DND-41 (cell line): ENCODE measurements around the gene UBR3.

Source experiments
- ATAC-seq: fragments of 200-7000 bp; cut with Tn5 transposase; 3 replicates; pipeline ENCODE4 v1.9.1; 2021; ENCODE audit warnings: low read depth; ENCODE audit not compliant: insufficient read depth
- DNase-seq: peaks from one replicate; pipeline ENCODE4 v3.0.0-alpha.2; 2020
- H2AFZ ChIP-seq: 2 replicates; pipeline ENCODE4 v1.6.0; 2012; ENCODE audit warnings: low read depth, low read length
- H3K27ac ChIP-seq: 2 replicates; pipeline ENCODE4 v1.5.1; 2012; ENCODE audit warnings: low read length, inconsistent platforms
- H3K27me3 ChIP-seq: fragments of 200-600 bp; sonication (generic); 2 replicates; pipeline ENCODE4 v1.6.0; 2012; ENCODE audit warnings: low read length, mild to moderate bottlenecking, inconsistent platforms; ENCODE audit not compliant: insufficient read depth, poor library complexity
- H3K36me3 ChIP-seq: 2 replicates; pipeline ENCODE4 v1.5.1; 2012; ENCODE audit warnings: low read length, inconsistent platforms; ENCODE audit not compliant: insufficient read depth
- H3K4me1 ChIP-seq: 2 replicates; pipeline ENCODE4 v1.5.1; 2012; ENCODE audit warnings: mild to moderate bottlenecking, low read length; ENCODE audit not compliant: insufficient read depth
- H3K4me2 ChIP-seq: 2 replicates; pipeline ENCODE4 v1.6.0; 2012; ENCODE audit warnings: mild to moderate bottlenecking, moderate library complexity, low read length, inconsistent platforms; ENCODE audit not compliant: insufficient read depth
- H3K4me3 ChIP-seq, 2 experiments: fragments of 200-600 bp in 1 of 2; shearing (Covaris generic) in 1 of 2; 2 replicates each; pipeline ENCODE4 v1.5.1; 2012 to 2016; ENCODE audit warnings: inconsistent platforms in 2 of 2, low read length in 2 of 2, mild to moderate bottlenecking in 2 of 2, low read depth in 1 of 2, moderate library complexity in 1 of 2
- H3K79me2 ChIP-seq: 2 replicates; pipeline ENCODE4 v1.6.0; 2012; ENCODE audit warnings: low read length, inconsistent platforms; ENCODE audit not compliant: insufficient read depth
- H3K9ac ChIP-seq: 2 replicates; pipeline ENCODE4 v1.6.0; 2012; ENCODE audit warnings: low read depth, mild to moderate bottlenecking, inconsistent platforms, low read length, moderate library complexity
- H3K9me3 ChIP-seq: 2 replicates; pipeline ENCODE4 v1.5.1; 2012; ENCODE audit warnings: low read length, moderate library complexity, mild to moderate bottlenecking, inconsistent platforms; ENCODE audit not compliant: insufficient read depth, severe bottlenecking
- H4K20me1 ChIP-seq: 2 replicates; pipeline ENCODE4 v1.6.0; 2012; ENCODE audit warnings: low read length; ENCODE audit not compliant: insufficient read depth
- CTCF ChIP-seq: IDR thresholded peaks from 2 replicates; pipeline ENCODE4 v1.5.1; 2012; ENCODE audit warnings: borderline replicate concordance, low read length, moderate library complexity, mild to moderate bottlenecking; ENCODE audit not compliant: poor library complexity, severe bottlenecking; ENCODE audit errors: extremely low read depth
- EZH2 ChIP-seq: IDR thresholded peaks from 3 replicates; pipeline ENCODE4 v1.6.1; 2012; ENCODE audit warnings: borderline replicate concordance, low read depth, mild to moderate bottlenecking, moderate library complexity, low read length, inconsistent platforms; ENCODE audit not compliant: severe bottlenecking

The UBR3 gene

GRCh38 chr2:170092436-170093060 lies 265.3 kb downstream of the UBR3 start:
- Histone ChIP-seq H3K4me1 (no peaks in the 10 kb centered on the region), H3K9me3 (no peaks in the 10 kb centered on the region)
- no peak for TF ChIP-seq CTCF
- TF ChIP-seq EZH2, result no peak

GRCh38 chr2:170095380-170095779 lies 268.1 kb downstream of the UBR3 start:
- ATAC-seq (no peak), DNase-seq (no peak)
- no peak overlapping the region for H3K4me2 ChIP-seq
- H2AFZ ChIP-seq, result no peak overlapping the region
- H4K20me1 ChIP-seq, result no peaks in the 10 kb centered on the region
- H3K9me3 ChIP-seq, result no peaks in the 10 kb centered on the region
- H3K9ac ChIP-seq, result no peak overlapping the region
- TF ChIP-seq CTCF (no peak), EZH2 (no peak)
- H3K79me2 ChIP-seq, result no peaks in the 10 kb centered on the region
- no peak overlapping the region for H3K4me3 ChIP-seq
- no peak overlapping the region for H3K27ac ChIP-seq
- no peaks in the 10 kb centered on the region for H3K27me3 ChIP-seq
- no peaks in the 10 kb centered on the region for H3K36me3 ChIP-seq
- H3K4me1 ChIP-seq, result no peaks in the 10 kb centered on the region

More at GRCh38 chr2:170092436-170093060, 265.3 kb downstream of the UBR3 start:
- no peaks in the 10 kb centered on the region for H3K36me3 ChIP-seq
- H3K27ac ChIP-seq, result no peak overlapping the region
- no peaks in the 10 kb centered on the region for H4K20me1 ChIP-seq
- no peak overlapping the region for H3K4me2 ChIP-seq
- H3K79me2 ChIP-seq, result no peaks in the 10 kb centered on the region
- H3K27me3 ChIP-seq, result no peaks in the 10 kb centered on the region
- no peak overlapping the region for H3K9ac ChIP-seq
- no peak for ATAC-seq
- H3K4me3 ChIP-seq, result no peak overlapping the region
- no peak for DNase-seq
- no peak overlapping the region for H2AFZ ChIP-seq

GRCh38 chr2:170098626-170099312 lies 271.5 kb downstream of the UBR3 start:
- Histone ChIP-seq H3K36me3 (no peaks in the 10 kb centered on the region), H4K20me1 (no peaks in the 10 kb centered on the region), H3K4me2 (no peak overlapping the region), H2AFZ (no peak overlapping the region), H3K4me3 (no peak overlapping the region), H3K9ac (no peak overlapping the region), H3K27me3 (no peaks in the 10 kb centered on the region), H3K27ac (no peak overlapping the region), H3K79me2 (no peaks in the 10 kb centered on the region), H3K9me3 (no peaks in the 10 kb centered on the region), H3K4me1 (no peaks in the 10 kb centered on the region)
- TF ChIP-seq EZH2, result no peak
- no peak for TF ChIP-seq CTCF
- ATAC-seq (no peak), DNase-seq (no peak)
